ENCODE data around the gene PSMA5.

DNA sequence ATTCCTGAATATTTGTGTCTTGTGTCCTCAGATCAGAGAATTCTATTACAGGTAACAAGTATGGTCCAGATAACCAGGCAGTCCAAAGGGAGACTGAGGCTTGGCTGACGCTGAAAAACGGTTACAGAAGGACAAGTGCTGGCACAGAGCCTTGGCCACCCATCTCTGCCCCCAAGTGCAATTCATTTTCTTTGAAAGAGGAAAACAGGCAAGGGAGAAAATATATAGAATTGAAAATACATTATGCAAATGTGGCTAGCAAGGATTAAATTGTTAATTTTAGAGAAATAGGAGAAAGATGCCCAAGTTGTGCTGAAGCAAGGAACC lies 29.8 kb downstream of the PSMA5 start:
- TF ChIP-seq, protein P1, sequence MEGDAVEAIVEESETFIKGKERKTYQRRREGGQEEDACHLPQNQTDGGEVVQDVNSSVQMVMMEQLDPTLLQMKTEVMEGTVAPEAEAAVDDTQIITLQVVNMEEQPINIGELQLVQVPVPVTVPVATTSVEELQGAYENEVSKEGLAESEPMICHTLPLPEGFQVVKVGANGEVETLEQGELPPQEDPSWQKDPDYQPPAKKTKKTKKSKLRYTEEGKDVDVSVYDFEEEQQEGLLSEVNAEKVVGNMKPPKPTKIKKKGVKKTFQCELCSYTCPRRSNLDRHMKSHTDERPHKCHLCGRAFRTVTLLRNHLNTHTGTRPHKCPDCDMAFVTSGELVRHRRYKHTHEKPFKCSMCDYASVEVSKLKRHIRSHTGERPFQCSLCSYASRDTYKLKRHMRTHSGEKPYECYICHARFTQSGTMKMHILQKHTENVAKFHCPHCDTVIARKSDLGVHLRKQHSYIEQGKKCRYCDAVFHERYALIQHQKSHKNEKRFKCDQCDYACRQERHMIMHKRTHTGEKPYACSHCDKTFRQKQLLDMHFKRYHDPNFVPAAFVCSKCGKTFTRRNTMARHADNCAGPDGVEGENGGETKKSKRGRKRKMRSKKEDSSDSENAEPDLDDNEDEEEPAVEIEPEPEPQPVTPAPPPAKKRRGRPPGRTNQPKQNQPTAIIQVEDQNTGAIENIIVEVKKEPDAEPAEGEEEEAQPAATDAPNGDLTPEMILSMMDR (IDR thresholded peaks at IDR 0.05), result no peak
- no peak for TF ChIP-seq POLR2AphosphoS5 (IDR thresholded peaks at IDR 0.05)
- no peak for TF ChIP-seq POLR2A (IDR thresholded peaks at IDR 0.05)

Measured in breast epithelium (tissue), 3 donors.